Adrenal gland (tissue), 12 donors: ENCODE measurements around the gene CCDC51. TPM values are rescaled to one million over a fixed set of nuclear protein-coding genes. Genes with fewer than 3 reads are reported as not detected.
"Not testable (repeated sequence)": the region's sequence is repeated elsewhere in the genome, so short reads cannot be mapped to it uniquely, and the experiment has no call there.

Experiments used
- DNase-seq, 7 donors: peaks; one replicate each; pipeline ENCODE4 v3.0.0-alpha.2; 2019 to 2020
- H3K27ac ChIP-seq, 5 donors: fragments of 200-600 bp; sonication (generic) in 4 of 5; 1 replicate in 3 of 5; 2 replicates in 2 of 5; pipeline versions ENCODE4 v1.5.1 to v1.8.0; 2016 to 2020; ENCODE audit warnings: mild to moderate bottlenecking in 1 of 5
- H3K27me3 ChIP-seq: fragments of 200-600 bp; 2 replicates; pipeline ENCODE4 v1.8.0; 2021
- H3K36me3 ChIP-seq, 2 donors: fragments of 200-600 bp; replicated peaks in 1 of 2; 1 replicate in 1 of 2; 2 replicates in 1 of 2; pipeline versions ENCODE4 v1.5.1 to v1.8.0; 2018 to 2022
- H3K4me1 ChIP-seq, 2 donors: fragments of 200-600 bp; replicated peaks in 1 of 2; 1 replicate in 1 of 2; 2 replicates in 1 of 2; pipeline versions ENCODE4 v1.5.1 to v1.8.0; 2018 to 2021
- H3K4me3 ChIP-seq, 4 donors: fragments of 200-600 bp; sonication (generic) in 3 of 4; one replicate each; pipeline ENCODE4 v1.5.1; 2016 to 2018
- H3K9me3 ChIP-seq, 3 donors: fragments of 200-600 bp; sonication (generic) in 1 of 3; replicated peaks in 1 of 3; 1 replicate in 2 of 3; 2 replicates in 1 of 3; pipeline versions ENCODE4 v1.5.1 to v1.8.0; 2016 to 2021
- POLR2A ChIP-seq, 2 donors: fragments of 450-650 bp; IDR thresholded peaks; one replicate each; pipeline ENCODE4 v1.6.1; 2017; ENCODE audit warnings: antibody characterized with exemption in 2 of 2, mild to moderate bottlenecking in 2 of 2, moderate library complexity in 1 of 2
- WGBS, 4 donors: extraction: QIAGEN DNeasy Blood & Tissue Kit in 2 of 4; methylation state at CpG; one replicate each; pipeline versions ENCODE4 v1.1.5 to v1.1.7; 2013 to 2017; 5-methylcytosine and 5-hydroxymethylcytosine counted together
- intact Hi-C, 2 donors: fragments of 100-400 bp; cut with DNase I; formaldehyde crosslinking; loops; one replicate each; pipeline versions ENCODE4 v1.14.1 to v1.15.0; 2022 to 2023
- polyA plus RNA-seq, 3 donors: library from polyadenylated mRNA; stranded (reverse); fragments of 200-250 nt in 2 of 3; fragments of 350-450 nt in 1 of 3; fragmentation: Illumina TruSeq in 1 of 3; extraction: RNeasy Lipid Tissue Mini Kit (QIAGEN cat#74804) in 1 of 3; gene quantifications; one replicate each; pipeline ENCODE4 v1.2.3, GENCODE V29; 2013 to 2014
- total RNA-seq, 9 donors: library from RNA; depleted of rRNA in 4 of 9; stranded (reverse); fragments of >200 nt in 4 of 9; fragments of 120-200 nt in 1 of 9; fragmentation: NEBNext Ultra II Directional in 1 of 9; extraction: Animal tissue kit (Norgen Biotek cat#: 25700) in 1 of 9; gene quantifications; one replicate each; pipeline versions ENCODE4 v1.1.0 to v1.2.4, GENCODE V29; 2013 to 2023
- TF ChIP-seq, protein P1 (sequence below), 6 experiments: fragments of 450-650 bp in 4 of 6; fragments of 200-600 bp in 2 of 6; sonication (generic) in 1 of 6; IDR thresholded peaks; 1 replicate in 5 of 6; 2 replicates in 1 of 6; pipeline versions ENCODE4 v1.5.1 to v1.8.0; 2016 to 2021; ENCODE audit warnings: antibody characterized with exemption in 6 of 6, mild to moderate bottlenecking in 2 of 6, moderate library complexity in 1 of 6
- donor health status: healthy with polysubstance abuse.
- donor health status: Bipolar disorder and iron deficiency.
- donor health status: DM: yes; HTN: yes; CAD: no.
- donor health status: DM: no; HTN: no; CAD: no.
- donor health status: DM: no; HTN: no; CAD: no.
- donor health status: DM: yes; HTN: yes; CAD: no.

The CCDC51 gene
- total and polyA plus RNA-seq, 12 donors, result 7.3 to 30.4 (median 19.5) TPM

DNA sequence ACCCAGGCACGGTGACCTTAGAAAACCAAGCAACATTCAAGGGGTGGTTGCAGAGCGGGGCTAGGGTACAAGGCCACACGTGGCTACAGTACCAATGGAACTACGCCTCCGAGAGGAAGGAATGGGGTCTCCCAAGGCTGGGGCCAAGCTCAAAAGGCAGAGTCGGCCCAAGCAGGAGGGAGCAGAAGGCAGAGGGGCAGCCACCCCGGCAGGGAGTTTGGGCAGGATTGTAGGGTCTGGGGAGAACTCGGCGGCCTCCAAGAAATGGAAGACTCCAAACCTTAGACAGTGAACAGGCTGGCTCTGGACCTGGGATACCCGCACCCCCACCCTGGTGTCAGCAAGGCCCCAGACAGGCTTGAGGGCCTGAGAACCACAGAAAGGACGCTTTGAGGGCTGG lies 35.3 kb upstream of the CCDC51 start:
- Histone ChIP-seq H3K27me3 (no peaks in the 10 kb centered on the region), H3K36me3 (no peaks in the 10 kb centered on the region), H3K27ac (peak overlapping the region in 1 of 5 donors; percentile 55), H3K4me1 (peaks cover 18 to 36% of the 10 kb centered on the region in 2 donors), H3K9me3 (no peaks in the 10 kb centered on the region), H3K4me3 (no peak overlapping the region)
- intact Hi-C loops, result no loop called here
- 86 to 88% (median 87%) methylated on average over 9 to 11 of the region's 11 CpGs for WGBS, 4 donors
- DNase-seq, result no peak
- no peak for TF ChIP-seq POLR2A (IDR thresholded peaks at IDR 0.05)

DNA sequence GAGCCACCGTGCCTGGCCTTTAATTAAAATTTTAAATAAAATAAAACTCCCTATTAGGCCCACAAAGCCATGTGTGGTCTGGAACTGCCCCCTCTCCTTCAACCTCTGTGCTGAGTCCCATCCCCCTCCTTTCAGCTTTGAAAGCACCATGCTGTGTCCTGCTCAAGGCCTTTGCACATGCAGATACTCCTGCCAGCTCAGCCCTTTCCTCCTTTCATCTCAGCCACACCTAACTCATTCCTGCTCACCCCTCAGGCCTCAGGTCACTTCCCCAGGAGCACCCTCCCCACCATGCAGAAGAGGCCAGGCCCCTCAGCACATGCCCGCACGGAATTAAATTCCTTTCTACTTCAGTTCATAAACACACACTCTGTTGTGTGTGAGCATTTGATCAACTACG lies 34.7 kb upstream of the CCDC51 start:
- DNase-seq, result peak in 4 of 7 donors; percentile 35 to 59 (median 47)
- Histone ChIP-seq H3K4me3 (no peak overlapping the region), H3K27ac (peak overlapping the region in 1 of 5 donors; percentile 55), H3K4me1 (peaks cover 18 to 42% of the 10 kb centered on the region in 2 donors), H3K36me3 (peaks cover 0 to 2% of the 10 kb centered on the region in 2 donors), H3K9me3 (no peaks in the 10 kb centered on the region), H3K27me3 (no peaks in the 10 kb centered on the region)
- intact Hi-C loops, result no loop called here
- 46 to 75% (median 57%) methylated on average over 4 of the region's 4 CpGs for WGBS, 4 donors
- TF ChIP-seq POLR2A (IDR thresholded peaks at IDR 0.05), result no peak
- TF ChIP-seq, protein P1, sequence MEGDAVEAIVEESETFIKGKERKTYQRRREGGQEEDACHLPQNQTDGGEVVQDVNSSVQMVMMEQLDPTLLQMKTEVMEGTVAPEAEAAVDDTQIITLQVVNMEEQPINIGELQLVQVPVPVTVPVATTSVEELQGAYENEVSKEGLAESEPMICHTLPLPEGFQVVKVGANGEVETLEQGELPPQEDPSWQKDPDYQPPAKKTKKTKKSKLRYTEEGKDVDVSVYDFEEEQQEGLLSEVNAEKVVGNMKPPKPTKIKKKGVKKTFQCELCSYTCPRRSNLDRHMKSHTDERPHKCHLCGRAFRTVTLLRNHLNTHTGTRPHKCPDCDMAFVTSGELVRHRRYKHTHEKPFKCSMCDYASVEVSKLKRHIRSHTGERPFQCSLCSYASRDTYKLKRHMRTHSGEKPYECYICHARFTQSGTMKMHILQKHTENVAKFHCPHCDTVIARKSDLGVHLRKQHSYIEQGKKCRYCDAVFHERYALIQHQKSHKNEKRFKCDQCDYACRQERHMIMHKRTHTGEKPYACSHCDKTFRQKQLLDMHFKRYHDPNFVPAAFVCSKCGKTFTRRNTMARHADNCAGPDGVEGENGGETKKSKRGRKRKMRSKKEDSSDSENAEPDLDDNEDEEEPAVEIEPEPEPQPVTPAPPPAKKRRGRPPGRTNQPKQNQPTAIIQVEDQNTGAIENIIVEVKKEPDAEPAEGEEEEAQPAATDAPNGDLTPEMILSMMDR (IDR thresholded peaks at IDR 0.05), result no peak

DNA sequence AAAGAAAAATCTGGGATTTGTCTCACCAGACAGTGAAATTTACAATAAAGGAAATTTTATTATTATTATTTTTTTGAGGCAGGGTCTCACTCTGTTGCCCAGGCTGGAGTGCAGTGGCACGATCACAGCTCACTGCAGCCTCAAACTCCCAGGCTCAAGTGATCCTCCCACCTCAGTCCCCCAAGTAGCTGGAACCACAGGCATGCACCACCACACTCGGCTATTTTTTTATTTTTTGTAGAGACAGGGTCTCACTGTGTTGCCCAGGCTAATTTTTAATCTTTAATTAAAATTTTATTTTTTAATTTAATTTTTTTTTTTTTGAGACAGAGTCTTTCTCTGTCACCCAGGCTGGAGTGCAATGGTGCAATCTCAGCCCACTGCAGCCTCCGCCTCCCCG lies 34.1 kb upstream of the CCDC51 start:
- intact Hi-C loops, H3K9me3 ChIP-seq, DNase-seq, H3K36me3 ChIP-seq, H3K27me3 ChIP-seq, H3K4me3 ChIP-seq: not testable (repeated sequence)
- WGBS, 4 donors, result 92 to 97% (median 93%) methylated on average over 4 of the region's 4 CpGs
- peak overlapping the region in 1 of 5 donors; percentile 93 for H3K27ac ChIP-seq
- H3K4me1 ChIP-seq, result peaks cover 18 to 47% of the 10 kb centered on the region in 2 donors

DNA sequence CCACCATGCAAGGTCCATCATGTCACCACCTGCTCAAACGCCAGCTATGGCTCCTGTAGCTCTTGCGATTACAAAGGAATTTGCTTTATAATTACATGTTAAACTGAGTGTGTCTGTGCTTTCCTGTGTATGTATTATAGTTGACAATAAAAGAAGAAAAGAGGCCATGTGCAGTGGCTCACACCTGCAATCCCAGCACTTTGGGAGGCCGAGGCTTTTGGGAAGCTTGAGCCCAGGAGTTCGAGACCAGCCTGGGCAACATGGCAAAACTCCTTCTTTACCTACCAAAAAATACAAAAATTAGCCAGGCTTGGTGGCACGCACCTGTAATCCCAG lies 33.7 kb upstream of the CCDC51 start:
- Histone ChIP-seq H3K4me1 (peaks cover 18 to 52% of the 10 kb centered on the region in 2 donors), H3K27me3 (no peaks in the 10 kb centered on the region), H3K4me3 (no peak overlapping the region), H3K36me3 (peaks cover 0 to 11% of the 10 kb centered on the region in 2 donors), H3K9me3 (no peaks in the 10 kb centered on the region), H3K27ac (peak overlapping the region; percentile 79 to 100 (median 95))
- 71 to 81% (median 76%) methylated on average over 5 of the region's 5 CpGs for WGBS, 4 donors
- intact Hi-C loops, result no loop called here
- TF ChIP-seq POLR2A (IDR thresholded peaks at IDR 0.05), result no peak
- TF ChIP-seq, protein P1 (IDR thresholded peaks at IDR 0.05), result no peak
- no peak for DNase-seq

DNA sequence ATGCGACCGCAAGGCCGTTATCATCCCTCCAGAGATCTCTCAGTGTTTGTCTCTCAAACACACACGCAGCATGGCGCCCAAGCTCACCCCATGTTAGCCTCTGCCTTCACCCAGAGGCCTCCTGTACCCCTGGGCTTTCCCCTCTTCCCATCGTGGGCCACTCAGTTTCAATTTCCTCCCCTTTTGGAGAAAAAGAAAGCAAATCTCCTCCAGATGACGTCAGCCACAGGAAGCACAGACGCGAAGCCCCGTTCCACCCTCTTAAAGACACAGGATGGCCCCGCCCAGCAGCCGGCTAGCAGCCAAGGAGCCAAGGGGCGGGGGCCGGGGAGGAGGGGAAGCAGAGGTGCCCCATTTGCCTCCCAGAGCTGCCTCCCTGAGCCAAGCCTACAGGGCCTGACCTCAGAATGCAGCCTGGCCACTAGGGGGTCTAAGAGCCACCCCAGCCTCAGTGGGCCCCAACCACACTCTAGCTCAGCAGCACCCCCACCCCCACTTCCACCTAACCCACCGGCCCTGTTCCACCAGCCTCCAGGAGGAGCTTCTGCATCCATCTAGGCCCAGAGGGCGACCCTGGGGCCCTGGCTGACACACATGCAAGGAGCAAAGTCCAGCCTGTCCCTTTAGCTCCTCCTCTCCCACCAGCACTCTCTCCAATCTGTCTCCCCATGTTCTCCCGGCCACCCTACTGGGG lies 33.2 kb upstream of the CCDC51 start:
- Histone ChIP-seq H3K27me3 (no peaks in the 10 kb centered on the region), H3K36me3 (peaks cover 0 to 17% of the 10 kb centered on the region in 2 donors), H3K4me1 (peaks cover 18 to 57% of the 10 kb centered on the region in 2 donors), H3K9me3 (no peaks in the 10 kb centered on the region), H3K4me3 (peak overlapping the region; percentile 7 to 87 (median 76)), H3K27ac (peak overlapping the region; percentile 79 to 100 (median 95))
- 3 to 4% (median 3%) methylated on average over 7 to 17 of the region's 17 CpGs for WGBS, 4 donors
- peak; percentile 90 to 96 (median 94) for DNase-seq
- intact Hi-C loops, result no loop called here
- TF ChIP-seq POLR2A (IDR thresholded peaks at IDR 0.05), result peak; percentile 40 to 82
- TF ChIP-seq, protein P1 (IDR thresholded peaks at IDR 0.05), result peak; percentile 11 to 58 (median 42)
